Progenitor cell of endocrine pancreas (in vitro differentiated cells): Measurements from ENCODE around the gene SLC16A3. TPM values are rescaled to one million over a fixed set of nuclear protein-coding genes. Genes with fewer than 3 reads are reported as not detected.

Source experiments
- DNase-seq: peaks from one replicate; pipeline ENCODE4 v3.0.0; 2021; ENCODE audit warnings: low spot score; ENCODE audit not compliant: unreplicated experiment
- H3K27ac Mint-ChIP-seq: 2 replicates; pipeline ENCODE4 v1.8.0; 2021; ENCODE audit warnings: mild to moderate bottlenecking, moderate library complexity, mixed read lengths
- H3K27me3 Mint-ChIP-seq: 2 replicates; pipeline ENCODE4 v1.8.0; 2021; ENCODE audit warnings: mixed read lengths
- H3K36me3 Mint-ChIP-seq: 2 replicates; pipeline ENCODE4 v1.8.0; 2022; ENCODE audit warnings: mixed read lengths; ENCODE audit not compliant: insufficient read depth
- H3K4me1 Mint-ChIP-seq: 2 replicates; pipeline ENCODE4 v1.8.0; 2021; ENCODE audit warnings: low read depth, mixed read lengths
- H3K4me3 Mint-ChIP-seq: 2 replicates; pipeline ENCODE4 v1.8.0; 2021; ENCODE audit warnings: low read depth, mild to moderate bottlenecking, moderate library complexity, mixed read lengths
- H3K9me3 Mint-ChIP-seq: 2 replicates; pipeline ENCODE4 v1.8.0; 2021; ENCODE audit warnings: low read depth, mixed read lengths
- total RNA-seq: library from RNA; stranded (reverse); gene quantifications from 2 replicates; pipeline ENCODE4 v1.2.1, GENCODE V29; 2021
- TF ChIP-seq, protein P1 (sequence below): fragments of 200-600 bp; sonication (generic); IDR thresholded peaks from one replicate; pipeline ENCODE4 v1.5.0; 2021; ENCODE audit warnings: antibody characterized with exemption, mild to moderate bottlenecking; ENCODE audit not compliant: unreplicated experiment

The SLC16A3 gene
- total RNA-seq, 1 donor from 2014 or later = 5.4 TPM

DNA sequence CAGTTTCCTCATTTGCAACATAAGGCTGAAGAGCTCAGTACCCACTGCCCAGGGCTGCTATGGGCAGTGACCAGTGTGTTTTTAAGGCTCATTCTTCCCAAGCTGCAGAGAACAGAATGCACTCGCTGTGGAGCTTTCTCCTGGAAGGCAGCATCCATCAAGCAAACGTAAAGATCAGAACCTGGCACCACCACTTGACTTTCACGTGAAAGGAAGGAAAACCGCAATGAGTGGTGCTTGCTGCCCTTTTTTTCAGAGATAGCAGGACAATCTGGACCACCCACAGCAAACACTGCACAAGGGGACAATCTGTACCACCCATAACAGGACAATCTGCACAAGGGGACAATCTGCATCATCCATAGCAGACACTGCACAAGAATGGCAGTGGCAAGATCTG lies 33.5 kb downstream of the SLC16A3 start:
- Mint-ChIP-seq H3K4me3 (no peak overlapping the region), H3K27ac (peak overlapping the region; percentile 31), H3K9me3 (peaks cover 3% of the 10 kb centered on the region), H3K27me3 (no peaks in the 10 kb centered on the region), H3K4me1 (peaks cover 4% of the 10 kb centered on the region), H3K36me3 (peaks cover 54% of the 10 kb centered on the region)
- DNase-seq = no peak
- TF ChIP-seq, protein P1, sequence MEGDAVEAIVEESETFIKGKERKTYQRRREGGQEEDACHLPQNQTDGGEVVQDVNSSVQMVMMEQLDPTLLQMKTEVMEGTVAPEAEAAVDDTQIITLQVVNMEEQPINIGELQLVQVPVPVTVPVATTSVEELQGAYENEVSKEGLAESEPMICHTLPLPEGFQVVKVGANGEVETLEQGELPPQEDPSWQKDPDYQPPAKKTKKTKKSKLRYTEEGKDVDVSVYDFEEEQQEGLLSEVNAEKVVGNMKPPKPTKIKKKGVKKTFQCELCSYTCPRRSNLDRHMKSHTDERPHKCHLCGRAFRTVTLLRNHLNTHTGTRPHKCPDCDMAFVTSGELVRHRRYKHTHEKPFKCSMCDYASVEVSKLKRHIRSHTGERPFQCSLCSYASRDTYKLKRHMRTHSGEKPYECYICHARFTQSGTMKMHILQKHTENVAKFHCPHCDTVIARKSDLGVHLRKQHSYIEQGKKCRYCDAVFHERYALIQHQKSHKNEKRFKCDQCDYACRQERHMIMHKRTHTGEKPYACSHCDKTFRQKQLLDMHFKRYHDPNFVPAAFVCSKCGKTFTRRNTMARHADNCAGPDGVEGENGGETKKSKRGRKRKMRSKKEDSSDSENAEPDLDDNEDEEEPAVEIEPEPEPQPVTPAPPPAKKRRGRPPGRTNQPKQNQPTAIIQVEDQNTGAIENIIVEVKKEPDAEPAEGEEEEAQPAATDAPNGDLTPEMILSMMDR = no peak

DNA sequence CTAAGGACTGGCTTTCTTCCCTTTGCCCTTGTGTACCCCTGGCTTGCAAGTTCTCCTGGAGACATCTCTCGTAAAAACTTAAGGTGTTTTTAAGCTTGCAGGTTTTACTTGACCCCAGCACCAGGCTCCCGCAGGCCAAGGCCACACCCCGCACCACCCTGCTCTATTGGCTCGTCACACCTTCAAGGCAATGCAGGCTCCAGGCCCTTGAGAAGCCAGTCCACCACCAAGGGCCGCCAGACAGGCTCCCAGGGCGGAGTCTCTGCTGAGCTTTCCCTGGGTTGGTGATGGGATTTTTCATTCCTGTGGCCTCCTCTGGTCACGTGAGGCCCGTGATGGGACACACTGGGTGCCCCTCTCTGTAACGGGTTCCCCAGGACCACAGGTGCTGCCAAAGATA lies 34.8 kb downstream of the SLC16A3 start:
- TF ChIP-seq, protein P1 = no peak
- DNase-seq = no peak
- H3K4me3 Mint-ChIP-seq = no peak overlapping the region
- no peak overlapping the region for H3K27ac Mint-ChIP-seq
- H3K9me3 Mint-ChIP-seq = peaks cover 3% of the 10 kb centered on the region
- H3K27me3 Mint-ChIP-seq = no peaks in the 10 kb centered on the region
- H3K36me3 Mint-ChIP-seq = peaks cover 50% of the 10 kb centered on the region
- peaks cover 17% of the 10 kb centered on the region for H3K4me1 Mint-ChIP-seq

DNA sequence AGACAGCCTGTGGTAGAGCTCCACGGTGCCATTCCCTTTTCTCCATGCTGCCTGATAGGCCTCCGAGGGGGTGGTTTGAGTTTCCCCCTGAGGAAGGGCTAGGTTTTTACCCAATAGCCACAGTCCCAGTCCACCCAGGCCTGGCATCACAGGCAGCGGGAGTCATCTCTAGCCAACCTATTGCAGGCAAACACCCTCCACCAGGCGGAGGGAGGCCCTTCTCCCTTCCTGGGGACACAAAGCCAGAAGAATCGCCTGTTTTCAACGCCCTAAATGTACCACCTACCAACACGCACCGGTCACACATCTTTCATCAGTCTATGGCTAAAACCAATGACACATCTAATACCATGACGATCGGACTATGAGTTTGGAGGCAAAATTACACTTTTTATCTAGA lies 37.3 kb downstream of the SLC16A3 start:
- Mint-ChIP-seq H3K36me3 (peaks cover 47% of the 10 kb centered on the region), H3K27me3 (no peaks in the 10 kb centered on the region), H3K4me3 (no peak overlapping the region), H3K4me1 (peaks cover 42% of the 10 kb centered on the region), H3K27ac (no peak overlapping the region), H3K9me3 (no peaks in the 10 kb centered on the region)
- DNase-seq = no peak
- TF ChIP-seq, protein P1 = no peak

DNA sequence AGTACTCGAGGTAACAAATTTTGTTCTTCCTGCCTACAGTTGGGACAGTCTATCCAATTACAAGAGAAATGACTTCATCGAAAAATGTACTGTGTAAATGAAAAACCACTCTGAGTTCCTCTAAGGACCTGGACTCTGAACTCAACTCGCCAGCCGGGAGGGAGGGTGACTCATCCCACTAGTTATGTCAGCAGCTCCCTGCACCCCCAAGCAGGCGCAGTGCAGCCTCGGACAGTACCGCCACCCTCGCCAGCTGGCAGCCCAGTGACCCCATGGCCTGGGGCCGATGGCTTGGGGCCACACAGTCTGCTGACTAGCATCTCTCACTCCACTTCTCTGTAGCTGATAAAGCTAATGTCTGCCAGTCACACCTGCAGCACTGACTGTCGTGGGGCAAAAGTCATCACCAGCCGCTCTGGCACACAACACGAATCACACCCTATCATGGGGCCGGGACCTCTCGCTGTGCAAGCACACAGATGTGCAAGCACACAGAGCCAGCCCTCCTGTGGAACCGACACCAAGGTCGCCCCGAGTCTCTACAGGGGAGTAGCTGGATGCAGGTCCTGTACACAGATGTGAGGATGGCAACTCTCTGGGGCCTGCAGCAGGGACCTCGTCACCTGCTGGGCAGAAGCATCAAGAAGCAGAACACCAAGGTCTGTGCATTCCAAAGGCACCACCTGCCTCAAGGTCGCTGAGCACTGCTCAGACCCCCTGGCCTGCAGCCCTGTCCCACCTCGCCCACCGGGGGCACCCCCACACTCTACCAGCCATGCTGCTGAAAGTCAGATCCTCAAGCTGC lies 38.9 kb downstream of the SLC16A3 start:
- H3K9me3 Mint-ChIP-seq = no peaks in the 10 kb centered on the region
- H3K27me3 Mint-ChIP-seq = no peaks in the 10 kb centered on the region
- H3K4me1 Mint-ChIP-seq = peaks cover 52% of the 10 kb centered on the region
- DNase-seq = no peak
- H3K27ac Mint-ChIP-seq = peak overlapping the region; percentile 76
- TF ChIP-seq, protein P1 = peak; percentile 27
- H3K4me3 Mint-ChIP-seq = peak overlapping the region; percentile 52
- peaks cover 43% of the 10 kb centered on the region for H3K36me3 Mint-ChIP-seq

DNA sequence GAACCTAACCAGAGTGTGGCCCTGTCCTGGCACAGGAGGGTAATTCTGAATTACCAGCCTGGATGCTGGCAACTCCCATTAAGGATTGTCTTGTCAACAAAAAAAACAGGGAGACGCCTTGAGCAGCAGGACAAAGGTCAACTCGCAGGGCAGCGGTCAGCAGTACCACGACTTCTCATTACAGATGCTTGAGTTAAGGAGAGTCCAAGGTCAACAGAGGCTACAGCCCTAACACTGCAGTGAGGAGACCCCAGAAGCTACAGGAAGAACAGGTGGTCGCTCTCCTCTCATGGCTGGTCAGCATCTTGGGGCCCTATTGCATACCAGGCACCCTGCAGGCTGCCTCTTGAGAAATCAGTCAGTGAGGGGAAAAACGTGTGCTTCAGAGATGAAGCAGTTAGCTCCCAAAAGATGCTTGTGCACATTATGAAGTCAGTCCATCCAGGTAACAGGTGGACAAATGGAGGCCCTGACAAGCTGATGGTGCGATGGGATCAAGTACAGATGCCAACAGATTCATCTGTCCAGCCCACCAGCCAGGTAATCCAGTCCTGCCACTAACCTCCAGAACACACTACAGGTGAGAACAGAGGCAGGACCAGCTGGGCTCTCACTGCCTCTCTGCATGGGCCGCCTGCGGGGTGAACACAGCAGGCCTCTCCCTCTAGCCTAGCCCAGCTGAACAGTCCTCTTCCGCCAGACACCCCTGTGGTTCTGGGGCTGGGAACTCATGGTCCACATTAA lies 40.5 kb downstream of the SLC16A3 start:
- Mint-ChIP-seq H3K36me3 (peaks cover 37% of the 10 kb centered on the region), H3K9me3 (no peaks in the 10 kb centered on the region), H3K4me1 (peaks cover 52% of the 10 kb centered on the region), H3K27me3 (no peaks in the 10 kb centered on the region), H3K27ac (peak overlapping the region; percentile 76), H3K4me3 (peak overlapping the region; percentile 52)
- TF ChIP-seq, protein P1 = no peak
- DNase-seq = no peak
